Sigmoid colon (tissue), 7 donors: ENCODE results near the gene FNDC3A. TPM values are rescaled to one million over a fixed set of nuclear protein-coding genes. Genes with fewer than 3 reads are reported as not detected.

Experiments used
- DNase-seq: peaks from one replicate; pipeline ENCODE4 v3.0.0-alpha.2; 2019
- H3K27ac ChIP-seq, 4 donors: fragments of 200-600 bp; sonication (generic); one replicate each; pipeline ENCODE4 v1.5.1; 2016 to 2019; ENCODE audit warnings: mild to moderate bottlenecking in 1 of 4
- H3K27me3 ChIP-seq, 3 donors: fragments of 200-600 bp; sonication (generic); one replicate each; pipeline ENCODE4 v1.5.1; 2019; ENCODE audit warnings: mild to moderate bottlenecking in 1 of 3
- H3K36me3 ChIP-seq, 4 donors: fragments of 200-600 bp; sonication (generic); one replicate each; pipeline ENCODE4 v1.5.1; 2016 to 2019
- H3K4me1 ChIP-seq, 4 donors: fragments of 200-600 bp; sonication (generic); one replicate each; pipeline ENCODE4 v1.5.1; 2017 to 2019
- H3K4me3 ChIP-seq, 4 donors: fragments of 200-600 bp; sonication (generic); one replicate each; pipeline ENCODE4 v1.5.1; 2017 to 2019; ENCODE audit warnings: mild to moderate bottlenecking in 2 of 4, moderate library complexity in 1 of 4
- H3K9me3 ChIP-seq, 4 donors: fragments of 200-600 bp in 3 of 4; sonication (generic) in 3 of 4; one replicate each; pipeline versions ENCODE4 v1.5.1 to v1.6.1; 2013 to 2019
- EP300 ChIP-seq, 4 donors: sonication (generic); formaldehyde crosslinking; IDR thresholded peaks; one replicate each; pipeline ENCODE4 v1.6.1; 2017; ENCODE audit warnings: antibody characterized with exemption in 4 of 4
- POLR2A ChIP-seq, 2 donors: fragments of 450-650 bp; IDR thresholded peaks; one replicate each; pipeline ENCODE4 v1.6.1; 2016; ENCODE audit warnings: antibody characterized with exemption in 2 of 2, mild to moderate bottlenecking in 2 of 2, moderate library complexity in 2 of 2
- POLR2AphosphoS5 ChIP-seq, 4 donors: sonication (generic); formaldehyde crosslinking; IDR thresholded peaks; one replicate each; pipeline ENCODE4 v1.6.1; 2017; ENCODE audit warnings: antibody characterized with exemption in 4 of 4
- WGBS, 2 donors: extraction: QIAGEN DNeasy Blood & Tissue Kit; methylation state at CpG; one replicate each; pipeline ENCODE4 v1.1.7; 2013; 5-methylcytosine and 5-hydroxymethylcytosine counted together
- intact Hi-C: fragments of 100-400 bp; cut with DNase I; formaldehyde crosslinking; loops from one replicate; pipeline ENCODE4 v1.15.1; 2023
- polyA plus RNA-seq, 3 donors: library from polyadenylated mRNA; stranded (reverse); fragments of 200-250 nt; gene quantifications; one replicate each; pipeline ENCODE4 v1.2.3, GENCODE V29; 2013
- total RNA-seq, 4 donors: library from RNA; depleted of rRNA; stranded (reverse); fragments of >200 nt; gene quantifications; one replicate each; pipeline ENCODE4 v1.1.0, GENCODE V29; 2016
- TF ChIP-seq, protein P1 (sequence below), 4 experiments: fragments of 450-650 bp in 3 of 4; fragments of 200-600 bp in 1 of 4; IDR thresholded peaks; one replicate each; pipeline ENCODE4 v1.5.1; 2016 to 2019; ENCODE audit warnings: antibody characterized with exemption in 4 of 4, mild to moderate bottlenecking in 3 of 4, moderate library complexity in 2 of 4
- donor health status: healthy with polysubstance abuse.
- donor health status: Bipolar disorder and iron deficiency.
- donor health status: healthy.

Gene FNDC3A
- total and polyA plus RNA-seq, 7 donors = 14.4 to 61.4 (median 47.8) TPM

GRCh38 chr13:49185264-49185663 lies 209.6 kb downstream of the FNDC3A start:
- H3K36me3 ChIP-seq = peaks cover 4 to 82% (median 25%) of the 10 kb centered on the region in 4 donors
- H3K4me3 ChIP-seq = no peak overlapping the region
- intact Hi-C loops = no loop called here
- H3K27me3 ChIP-seq = no peaks in the 10 kb centered on the region
- H3K9me3 ChIP-seq = no peaks in the 10 kb centered on the region
- 57 to 67% methylated on average over 1 of the region's 1 CpG for WGBS, 2 donors
- no peak overlapping the region for H3K27ac ChIP-seq
- no peak for DNase-seq
- TF ChIP-seq, protein P1, sequence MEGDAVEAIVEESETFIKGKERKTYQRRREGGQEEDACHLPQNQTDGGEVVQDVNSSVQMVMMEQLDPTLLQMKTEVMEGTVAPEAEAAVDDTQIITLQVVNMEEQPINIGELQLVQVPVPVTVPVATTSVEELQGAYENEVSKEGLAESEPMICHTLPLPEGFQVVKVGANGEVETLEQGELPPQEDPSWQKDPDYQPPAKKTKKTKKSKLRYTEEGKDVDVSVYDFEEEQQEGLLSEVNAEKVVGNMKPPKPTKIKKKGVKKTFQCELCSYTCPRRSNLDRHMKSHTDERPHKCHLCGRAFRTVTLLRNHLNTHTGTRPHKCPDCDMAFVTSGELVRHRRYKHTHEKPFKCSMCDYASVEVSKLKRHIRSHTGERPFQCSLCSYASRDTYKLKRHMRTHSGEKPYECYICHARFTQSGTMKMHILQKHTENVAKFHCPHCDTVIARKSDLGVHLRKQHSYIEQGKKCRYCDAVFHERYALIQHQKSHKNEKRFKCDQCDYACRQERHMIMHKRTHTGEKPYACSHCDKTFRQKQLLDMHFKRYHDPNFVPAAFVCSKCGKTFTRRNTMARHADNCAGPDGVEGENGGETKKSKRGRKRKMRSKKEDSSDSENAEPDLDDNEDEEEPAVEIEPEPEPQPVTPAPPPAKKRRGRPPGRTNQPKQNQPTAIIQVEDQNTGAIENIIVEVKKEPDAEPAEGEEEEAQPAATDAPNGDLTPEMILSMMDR (IDR thresholded peaks at IDR 0.05) = no peak
- no peak for TF ChIP-seq POLR2A (IDR thresholded peaks at IDR 0.05)
- TF ChIP-seq EP300 (IDR thresholded peaks at IDR 0.05) = no peak
- no peak for TF ChIP-seq POLR2AphosphoS5 (IDR thresholded peaks at IDR 0.05)
- H3K4me1 ChIP-seq = no peaks in the 10 kb centered on the region

DNA sequence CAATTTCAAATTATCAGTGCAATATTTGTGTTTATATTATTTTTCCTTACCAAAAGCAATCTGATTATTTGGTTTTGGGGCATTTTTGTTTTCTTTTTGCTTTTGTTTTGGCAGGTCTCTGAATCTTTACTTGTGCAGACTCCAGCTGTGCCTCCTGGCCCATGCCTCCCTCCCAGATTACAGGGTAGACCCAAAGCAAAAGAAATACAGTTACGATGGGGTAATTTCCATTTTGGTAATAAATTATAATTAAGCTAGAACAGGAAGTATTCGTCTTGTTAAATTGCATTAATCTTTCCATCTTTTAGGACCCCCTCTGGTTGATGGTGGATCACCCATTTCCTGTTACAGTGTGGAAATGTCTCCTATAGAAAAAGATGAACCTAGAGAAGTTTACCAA lies 215.2 kb downstream of the FNDC3A start:
- Histone ChIP-seq H3K27ac (no peak overlapping the region), H3K4me3 (no peak overlapping the region), H3K36me3 (peaks cover 18 to 79% (median 40%) of the 10 kb centered on the region in 4 donors), H3K27me3 (no peaks in the 10 kb centered on the region), H3K4me1 (no peaks in the 10 kb centered on the region), H3K9me3 (no peaks in the 10 kb centered on the region)
- no peak for DNase-seq
- intact Hi-C loops = no loop called here
- 89 to 92% methylated on average over 2 of the region's 2 CpGs for WGBS, 2 donors
- TF ChIP-seq EP300 (IDR thresholded peaks at IDR 0.05) (no peak), POLR2A (IDR thresholded peaks at IDR 0.05) (no peak), POLR2AphosphoS5 (IDR thresholded peaks at IDR 0.05) (no peak)
- TF ChIP-seq, protein P1 (IDR thresholded peaks at IDR 0.05) = no peak

DNA sequence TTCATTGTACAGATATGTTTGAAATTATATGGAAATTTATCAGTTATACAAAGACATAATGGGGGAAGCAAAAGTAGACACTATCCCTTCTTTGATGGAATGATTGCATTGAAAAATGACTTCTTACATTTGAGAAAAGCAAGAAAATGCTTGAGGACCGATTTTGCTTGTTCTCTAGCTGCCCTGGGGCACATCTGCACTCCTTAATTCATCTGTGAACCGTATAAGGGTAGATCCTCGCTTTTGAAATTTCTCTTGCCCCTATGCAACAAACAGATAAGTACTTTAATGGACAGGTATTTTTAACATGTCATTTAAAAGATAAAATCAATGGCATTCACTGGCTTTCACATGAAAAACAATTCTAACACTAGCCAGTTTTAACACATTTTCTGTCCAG lies 230.9 kb downstream of the FNDC3A start:
- no peak overlapping the region for H3K4me3 ChIP-seq
- 94 to 98% methylated on average over 3 of the region's 3 CpGs for WGBS, 2 donors
- intact Hi-C loops = no loop called here
- peaks cover 3 to 76% (median 16%) of the 10 kb centered on the region in 4 donors for H3K36me3 ChIP-seq
- no peaks in the 10 kb centered on the region for H3K4me1 ChIP-seq
- H3K9me3 ChIP-seq = no peaks in the 10 kb centered on the region
- TF ChIP-seq EP300 (IDR thresholded peaks at IDR 0.05) (no peak), POLR2A (IDR thresholded peaks at IDR 0.05) (no peak), POLR2AphosphoS5 (IDR thresholded peaks at IDR 0.05) (no peak)
- TF ChIP-seq, protein P1 (IDR thresholded peaks at IDR 0.05) = no peak
- no peaks in the 10 kb centered on the region for H3K27me3 ChIP-seq
- no peak overlapping the region for H3K27ac ChIP-seq
- no peak for DNase-seq

DNA sequence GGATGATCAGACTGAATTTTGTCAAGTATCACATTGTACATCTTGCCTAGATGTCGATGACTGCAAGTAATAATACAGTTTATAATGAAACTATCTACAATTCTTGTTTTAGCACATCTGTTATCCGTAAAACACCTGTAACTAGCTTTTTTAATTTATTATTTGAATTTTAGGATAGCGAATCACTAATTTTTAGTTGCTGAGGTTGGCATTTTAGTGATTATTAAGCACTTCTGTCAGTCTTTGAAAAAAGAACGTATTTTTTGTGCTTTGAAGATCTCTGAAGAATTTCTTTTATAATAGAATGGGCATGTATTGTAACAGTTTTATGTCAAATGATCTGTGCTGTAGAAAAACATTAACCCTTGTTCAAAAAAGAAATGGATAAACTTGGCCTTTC lies 232.9 kb downstream of the FNDC3A start:
- Histone ChIP-seq H3K27ac (no peak overlapping the region), H3K9me3 (no peaks in the 10 kb centered on the region), H3K4me3 (no peak overlapping the region), H3K36me3 (peaks cover 0 to 56% (median 5%) of the 10 kb centered on the region in 4 donors), H3K4me1 (no peaks in the 10 kb centered on the region), H3K27me3 (no peaks in the 10 kb centered on the region)
- 97% methylated on average over 4 of the region's 4 CpGs for WGBS, 2 donors
- intact Hi-C loops = no loop called here
- TF ChIP-seq EP300 (IDR thresholded peaks at IDR 0.05) (no peak), POLR2A (IDR thresholded peaks at IDR 0.05) (no peak), POLR2AphosphoS5 (IDR thresholded peaks at IDR 0.05) (no peak)
- TF ChIP-seq, protein P1 (IDR thresholded peaks at IDR 0.05) = no peak
- no peak for DNase-seq

DNA sequence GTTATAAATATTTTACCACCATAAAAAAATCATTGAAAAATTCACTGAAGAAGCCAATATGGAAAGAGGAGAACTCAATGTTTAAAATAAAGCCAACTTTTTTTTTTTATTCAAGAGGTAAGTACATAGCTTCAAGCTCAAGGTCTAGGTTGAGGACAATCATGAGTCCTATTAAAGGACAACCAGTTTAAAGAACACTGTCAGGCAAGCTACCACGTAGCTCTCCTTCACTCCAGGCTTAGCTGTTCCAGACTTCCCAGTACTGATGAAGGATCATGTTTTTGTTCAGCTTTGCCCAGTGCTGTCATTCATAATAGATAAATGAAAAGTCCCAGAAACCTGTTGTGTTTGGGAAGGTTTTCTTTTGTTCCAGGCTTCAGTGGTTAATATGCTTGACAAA lies 234.4 kb downstream of the FNDC3A start:
- H3K4me3 ChIP-seq = no peak overlapping the region
- TF ChIP-seq EP300 (IDR thresholded peaks at IDR 0.05) = no peak
- no peak for TF ChIP-seq POLR2AphosphoS5 (IDR thresholded peaks at IDR 0.05)
- no peak for TF ChIP-seq POLR2A (IDR thresholded peaks at IDR 0.05)
- TF ChIP-seq, protein P1 (IDR thresholded peaks at IDR 0.05) = no peak
- no peak for DNase-seq
- H3K36me3 ChIP-seq = peaks cover 0 to 41% (median 4%) of the 10 kb centered on the region in 4 donors
- no peaks in the 10 kb centered on the region for H3K9me3 ChIP-seq
- intact Hi-C loops = no loop called here
- no peaks in the 10 kb centered on the region for H3K4me1 ChIP-seq
- H3K27me3 ChIP-seq = no peaks in the 10 kb centered on the region
- no peak overlapping the region for H3K27ac ChIP-seq
- 95% methylated on average over 1 of the region's 1 CpG for WGBS, 2 donors
